NCI-H524 treated with DMSO at 0.1 percent for 48 hours (cell line): ENCODE results near the gene BICD1.
"Not testable (repeated sequence)": the region's sequence is repeated elsewhere in the genome, so short reads cannot be mapped to it uniquely, and the experiment has no call there.

Experiments
- DNase-seq: peaks from one replicate; lab custom pipeline; 2025; lab: John Stamatoyannopoulos, UW

The BICD1 gene

GRCh38 chr12:32248441-32249140, 141.9 kb downstream of the BICD1 start:
- no peak for DNase-seq

- no peak for DNase-seq
Observed at GRCh38 chr12:32249777-32250176, 143.1 kb downstream of the BICD1 start.

- DNase-seq = peak; percentile 99
Observed at GRCh38 chr12:32252199-32253073, 145.8 kb downstream of the BICD1 start.

- DNase-seq = no peak
Observed at GRCh38 chr12:32253154-32253790, 146.6 kb downstream of the BICD1 start.

GRCh38 chr12:32254260-32254956, 147.8 kb downstream of the BICD1 start:
- no peak for DNase-seq

GRCh38 chr12:32255588-32255987, 148.9 kb downstream of the BICD1 start:
- peak; percentile 81 for DNase-seq

- no peak for DNase-seq
Observed at GRCh38 chr12:32257695-32258496, 151.2 kb downstream of the BICD1 start.

GRCh38 chr12:32260696-32261095, 154.0 kb downstream of the BICD1 start:
- DNase-seq = no peak

GRCh38 chr12:32261638-32262037, 155.0 kb downstream of the BICD1 start:
- DNase-seq = no peak

GRCh38 chr12:32264961-32265360, 158.3 kb downstream of the BICD1 start:
- DNase-seq = peak; percentile 95

- no peak for DNase-seq
Observed at GRCh38 chr12:32265456-32265855, 158.8 kb downstream of the BICD1 start.

GRCh38 chr12:32265951-32266350, 159.3 kb downstream of the BICD1 start:
- no peak for DNase-seq

- no peak for DNase-seq
Observed at GRCh38 chr12:32266756-32267155, 160.1 kb downstream of the BICD1 start.

GRCh38 chr12:32270818-32271710, 164.4 kb downstream of the BICD1 start:
- no peak for DNase-seq

GRCh38 chr12:32272465-32272864, 165.8 kb downstream of the BICD1 start:
- DNase-seq = no peak

GRCh38 chr12:32273063-32273522, 166.4 kb downstream of the BICD1 start:
- DNase-seq = no peak

GRCh38 chr12:32273712-32274111, 167.1 kb downstream of the BICD1 start:
- DNase-seq = no peak

- DNase-seq = no peak
Observed at GRCh38 chr12:32274665-32275064, 168.0 kb downstream of the BICD1 start.

GRCh38 chr12:32275520-32275919, 168.9 kb downstream of the BICD1 start:
- not testable (repeated sequence) for DNase-seq

GRCh38 chr12:32277774-32278173, 171.1 kb downstream of the BICD1 start:
- no peak for DNase-seq
